Measurements from ENCODE around the gene EFTUD2.

Gene EFTUD2

GRCh38 chr17:44844390-44844830 lies 54.8 kb downstream of the EFTUD2 start:
- Histone ChIP-seq H3K4me3 (ENCODE audit: low read length) (no peak overlapping the region), H3K9me3 (ENCODE audit: insufficient read depth, low read length) (no peaks in the 10 kb centered on the region), H3K27me3 (ENCODE audit: low read depth, low read length) (no peaks in the 10 kb centered on the region), H3K27ac (ENCODE audit: low read length) (no peak overlapping the region), H4K20me1 (ENCODE audit: insufficient read depth, low read length) (no peaks in the 10 kb centered on the region), H3K4me1 (ENCODE audit: low read length) (no peaks in the 10 kb centered on the region), H3K4me2 (ENCODE audit: low read length) (no peak overlapping the region), H3K36me3 (replicated peaks; ENCODE audit: low read depth, low read length) (peaks cover 5% of the 10 kb centered on the region), H3K79me2 (ENCODE audit: low read length) (no peaks in the 10 kb centered on the region), H2AFZ (ENCODE audit: low read depth, low read length) (no peak overlapping the region), H3K9ac (ENCODE audit: low read length) (no peak overlapping the region)
- no peak for TF ChIP-seq CTCF (IDR thresholded peaks at IDR 0.05; ENCODE audit: low read depth, low read length)
- TF ChIP-seq EZH2phosphoT487 (IDR thresholded peaks at IDR 0.05; ENCODE audit: low read depth) = no peak

- Histone ChIP-seq H4K20me1 (ENCODE audit: insufficient read depth, low read length) (no peaks in the 10 kb centered on the region), H2AFZ (ENCODE audit: low read depth, low read length) (no peak overlapping the region), H3K4me2 (ENCODE audit: low read length) (no peak overlapping the region)
Measured at GRCh38 chr17:44842748-44843147, 56.5 kb downstream of the EFTUD2 start.

GRCh38 chr17:44840936-44841335 lies 58.3 kb downstream of the EFTUD2 start:
- no peaks in the 10 kb centered on the region for H3K9me3 ChIP-seq (ENCODE audit: insufficient read depth, low read length)
- H2AFZ ChIP-seq (ENCODE audit: low read depth, low read length) = no peak overlapping the region
- no peak overlapping the region for H3K4me3 ChIP-seq (ENCODE audit: low read length)
- H3K27ac ChIP-seq (ENCODE audit: low read length) = no peak overlapping the region
- no peaks in the 10 kb centered on the region for H3K79me2 ChIP-seq (ENCODE audit: low read length)
- TF ChIP-seq EZH2phosphoT487 (IDR thresholded peaks at IDR 0.05; ENCODE audit: low read depth) (no peak), CTCF (IDR thresholded peaks at IDR 0.05; ENCODE audit: low read depth, low read length) (no peak)
- H4K20me1 ChIP-seq (ENCODE audit: insufficient read depth, low read length) = no peaks in the 10 kb centered on the region
- no peaks in the 10 kb centered on the region for H3K36me3 ChIP-seq (replicated peaks; ENCODE audit: low read depth, low read length)
- no peak overlapping the region for H3K9ac ChIP-seq (ENCODE audit: low read length)
- no peaks in the 10 kb centered on the region for H3K4me1 ChIP-seq (ENCODE audit: low read length)
- no peak overlapping the region for H3K4me2 ChIP-seq (ENCODE audit: low read length)
- no peaks in the 10 kb centered on the region for H3K27me3 ChIP-seq (ENCODE audit: low read depth, low read length)

More at GRCh38 chr17:44842748-44843147, 56.5 kb downstream of the EFTUD2 start:
- Histone ChIP-seq H3K27ac (ENCODE audit: low read length) (no peak overlapping the region), H3K4me3 (ENCODE audit: low read length) (no peak overlapping the region), H3K27me3 (ENCODE audit: low read depth, low read length) (no peaks in the 10 kb centered on the region), H3K9me3 (ENCODE audit: insufficient read depth, low read length) (no peaks in the 10 kb centered on the region), H3K79me2 (ENCODE audit: low read length) (no peaks in the 10 kb centered on the region), H3K9ac (ENCODE audit: low read length) (no peak overlapping the region), H3K4me1 (ENCODE audit: low read length) (no peaks in the 10 kb centered on the region), H3K36me3 (replicated peaks; ENCODE audit: low read depth, low read length) (peaks cover 3% of the 10 kb centered on the region)
- TF ChIP-seq CTCF (IDR thresholded peaks at IDR 0.05; ENCODE audit: low read depth, low read length) (no peak), EZH2phosphoT487 (IDR thresholded peaks at IDR 0.05; ENCODE audit: low read depth) (no peak)

- H3K36me3 ChIP-seq (replicated peaks; ENCODE audit: low read depth, low read length) = no peaks in the 10 kb centered on the region
- H3K27ac ChIP-seq (ENCODE audit: low read length) = no peak overlapping the region
- H3K4me1 ChIP-seq (ENCODE audit: low read length) = no peaks in the 10 kb centered on the region
- H3K79me2 ChIP-seq (ENCODE audit: low read length) = no peaks in the 10 kb centered on the region
- H4K20me1 ChIP-seq (ENCODE audit: insufficient read depth, low read length) = no peaks in the 10 kb centered on the region
- H3K27me3 ChIP-seq (ENCODE audit: low read depth, low read length) = no peaks in the 10 kb centered on the region
- no peak overlapping the region for H2AFZ ChIP-seq (ENCODE audit: low read depth, low read length)
- no peak overlapping the region for H3K4me2 ChIP-seq (ENCODE audit: low read length)
- no peaks in the 10 kb centered on the region for H3K9me3 ChIP-seq (ENCODE audit: insufficient read depth, low read length)
- H3K4me3 ChIP-seq (ENCODE audit: low read length) = no peak overlapping the region
- no peak for TF ChIP-seq EZH2phosphoT487 (IDR thresholded peaks at IDR 0.05; ENCODE audit: low read depth)
- TF ChIP-seq CTCF (IDR thresholded peaks at IDR 0.05; ENCODE audit: low read depth, low read length) = no peak
- H3K9ac ChIP-seq (ENCODE audit: low read length) = no peak overlapping the region
Measured at GRCh38 chr17:44840274-44840673, 59.0 kb downstream of the EFTUD2 start.

Measured in OCI-LY3 (cell line).